AG20443 (cell line): ENCODE results near the gene PPP2R2C.
A peak's percentile ranks its signal among the peaks of the same experiment; 100 is the strongest.

ENCODE experiments used
- DNase-seq: peaks from one replicate; pipeline ENCODE4 v3.0.0; 2012; ENCODE audit warnings: low spot score, mixed read lengths

PPP2R2C gene

DNA sequence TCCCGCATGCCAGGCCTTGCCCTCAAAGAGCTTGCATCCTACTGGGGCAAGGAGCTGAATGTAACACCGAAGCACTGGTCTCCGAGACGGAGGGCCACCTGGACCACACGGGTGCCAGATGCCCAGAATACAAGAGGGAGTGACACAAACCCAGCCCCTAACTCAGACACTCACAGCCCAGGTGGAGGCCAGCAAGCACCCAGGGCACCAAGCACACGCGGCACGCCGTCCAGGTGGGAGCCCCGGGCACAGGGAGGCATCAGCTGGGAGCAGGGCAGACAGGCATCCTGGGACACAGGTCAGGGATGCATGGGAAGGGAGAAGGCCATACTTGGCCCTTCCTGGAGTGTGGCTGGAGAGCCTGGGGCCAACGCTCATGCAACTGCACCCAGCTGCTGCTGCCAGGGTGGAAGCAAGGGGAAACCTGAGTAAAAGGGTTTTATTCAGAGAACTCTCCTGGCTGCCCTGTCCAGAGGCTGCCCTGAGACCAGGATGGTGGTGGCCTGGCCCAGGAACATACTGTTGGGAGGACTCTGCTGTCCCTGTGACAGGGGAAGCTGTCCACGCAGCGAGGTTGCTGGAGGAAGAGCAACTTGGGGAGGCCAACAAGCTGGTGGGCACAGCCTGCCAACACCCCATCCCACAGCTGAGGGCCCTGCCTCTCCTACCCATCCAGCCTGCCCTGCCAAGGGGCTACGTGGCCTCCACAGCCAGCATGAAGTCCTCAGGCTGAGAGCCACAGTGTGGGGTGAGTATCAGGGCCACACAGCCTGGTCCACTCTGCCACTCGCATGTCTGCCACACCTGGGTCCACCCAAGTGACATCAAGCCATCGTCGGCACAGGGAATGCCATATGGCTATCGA is 22.2 kb upstream of the PPP2R2C start:
- DNase-seq: no peak

DNA sequence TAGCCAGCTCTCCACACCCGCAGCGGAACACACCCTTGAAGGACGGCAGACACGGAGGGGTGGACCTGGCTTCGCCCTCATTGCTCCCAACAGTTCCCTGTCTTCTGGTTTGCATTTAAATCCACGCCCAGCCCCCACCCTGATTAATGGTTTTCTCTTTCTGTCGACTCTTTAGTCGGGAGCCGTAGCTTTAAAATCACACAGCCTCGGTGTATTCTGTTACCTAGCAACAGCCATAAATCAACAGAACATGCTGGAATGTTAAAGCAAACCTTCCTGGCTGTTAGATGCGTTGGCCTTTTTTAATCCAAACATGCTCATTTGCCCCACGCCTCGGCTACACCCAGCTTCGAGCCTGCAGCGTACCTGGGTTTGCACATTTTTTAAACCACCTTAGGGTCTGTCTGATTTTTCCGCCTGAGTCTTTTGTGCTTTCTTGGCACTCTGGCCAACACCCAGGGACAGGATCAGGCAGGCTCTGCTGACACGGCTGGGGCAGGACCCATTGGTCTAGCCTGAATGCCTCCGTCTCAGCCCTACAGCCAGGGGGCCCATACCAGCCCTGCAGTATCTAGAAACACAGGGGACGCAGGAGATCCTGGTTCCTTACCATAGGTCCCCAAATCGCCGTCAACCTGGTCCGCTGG is 21.4 kb upstream of the PPP2R2C start:
- no peak for DNase-seq

DNA sequence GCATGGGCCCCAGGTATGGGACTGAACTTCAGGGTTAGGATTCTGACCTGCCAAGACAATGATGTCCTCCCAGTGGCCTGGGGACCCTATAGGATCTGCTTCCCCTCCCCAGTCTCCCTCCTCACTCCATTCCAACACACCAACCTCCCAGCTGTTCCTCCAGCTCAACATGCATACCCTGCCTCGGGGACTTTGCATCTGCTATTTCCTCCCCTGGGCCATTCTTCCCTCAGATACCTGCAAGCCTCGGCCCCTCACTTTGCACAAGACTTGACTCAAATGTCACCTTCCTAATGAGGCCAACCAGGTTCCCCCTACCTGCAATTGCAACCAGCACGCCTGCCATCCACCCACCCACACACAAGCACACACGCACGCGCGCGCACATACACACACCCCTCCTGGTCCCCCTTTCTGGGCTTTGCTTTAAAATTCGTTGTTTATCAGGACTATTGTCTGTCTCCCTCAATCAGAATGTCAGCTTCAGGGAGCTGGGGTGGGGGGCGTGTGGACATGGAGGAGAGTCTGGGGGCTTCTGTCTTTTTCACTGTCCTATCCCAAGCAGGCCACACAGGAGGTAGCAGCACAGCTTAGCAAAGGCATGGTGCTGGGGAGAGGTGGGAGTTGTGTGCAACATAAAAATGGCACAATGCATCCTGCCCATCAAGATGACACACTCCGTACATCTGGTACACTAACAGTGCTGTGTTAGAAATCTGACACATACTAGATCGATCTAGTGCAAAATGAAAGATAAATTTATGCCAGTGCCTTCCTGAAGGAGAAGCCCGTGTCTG is 20.6 kb upstream of the PPP2R2C start:
- no peak for DNase-seq

GRCh38 chr4:6492027-6492590 is 19.7 kb upstream of the PPP2R2C start:
- DNase-seq: no peak

DNA sequence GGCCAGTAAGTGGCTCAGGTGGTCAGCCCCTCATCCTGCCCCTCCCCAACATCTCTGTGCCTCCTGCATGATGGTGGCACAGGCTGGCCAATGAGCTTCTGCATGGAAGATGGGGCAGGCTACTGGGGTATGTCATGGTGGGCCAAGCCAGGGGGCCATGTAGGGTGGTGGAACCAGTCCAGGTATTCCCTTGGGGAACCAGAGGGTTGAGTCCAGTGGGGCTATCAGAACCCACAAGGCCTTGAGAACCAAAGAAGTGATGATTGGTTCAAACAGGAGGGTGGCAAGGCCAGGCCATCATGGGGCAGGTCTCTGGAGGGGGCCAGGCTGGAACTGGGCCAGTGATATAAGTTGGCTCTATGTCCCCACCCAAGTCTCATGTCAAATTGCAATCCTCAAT is 18.8 kb upstream of the PPP2R2C start:
- no peak for DNase-seq

- no peak for DNase-seq
These were observed 17.5 kb upstream of the PPP2R2C start for GRCh38 chr4:6489927-6490326.

- DNase-seq: no peak
These were observed 15.1 kb upstream of the PPP2R2C start for GRCh38 chr4:6487466-6487865.

- DNase-seq: no peak
These were observed 8.2 kb upstream of the PPP2R2C start for GRCh38 chr4:6480534-6481088.

- no peak for DNase-seq
These were observed 6.3 kb upstream of the PPP2R2C start for GRCh38 chr4:6478546-6479220.

- DNase-seq: no peak
These were observed 4.5 kb upstream of the PPP2R2C start for GRCh38 chr4:6476893-6477292.

GRCh38 chr4:6475492-6476020 is 3.1 kb upstream of the PPP2R2C start:
- DNase-seq: no peak

DNA sequence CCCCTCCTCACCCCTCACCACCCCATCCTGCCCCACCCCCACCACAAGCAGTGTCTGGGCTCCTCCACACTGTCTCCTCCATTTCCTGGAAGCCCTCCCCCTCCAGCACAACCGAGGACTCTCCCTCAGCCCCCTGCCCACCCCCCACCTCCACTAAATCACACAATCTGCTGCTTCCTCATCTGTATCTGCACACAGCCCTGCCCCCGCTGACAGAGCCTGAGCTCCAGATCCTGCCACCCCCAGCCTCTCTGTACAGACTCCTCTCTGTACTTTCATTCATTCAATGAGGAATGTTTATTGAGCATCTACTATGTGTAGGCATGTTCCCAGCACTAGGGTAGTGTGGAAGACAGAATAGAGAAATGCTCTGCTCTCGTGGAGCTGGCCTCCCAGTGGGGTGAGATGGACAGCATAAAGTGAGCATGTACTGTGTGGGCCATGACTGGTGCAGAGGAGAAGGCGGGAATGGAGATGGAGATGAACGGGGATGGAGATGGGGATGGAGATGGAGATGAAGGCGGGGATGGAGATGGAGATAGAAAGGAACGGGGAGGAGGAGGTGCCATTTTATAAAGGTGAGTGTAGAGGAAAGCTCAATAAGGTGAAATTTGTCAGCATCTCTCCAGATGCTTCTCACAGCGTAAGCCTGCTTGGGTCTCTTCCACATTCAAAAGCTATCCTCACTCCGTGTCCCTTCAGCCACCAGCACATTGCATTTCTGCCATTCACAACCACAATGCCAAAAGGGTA is 2.5 kb upstream of the PPP2R2C start:
- DNase-seq: no peak

GRCh38 chr4:6474053-6474568 is 1.7 kb upstream of the PPP2R2C start:
- DNase-seq: no peak

DNA sequence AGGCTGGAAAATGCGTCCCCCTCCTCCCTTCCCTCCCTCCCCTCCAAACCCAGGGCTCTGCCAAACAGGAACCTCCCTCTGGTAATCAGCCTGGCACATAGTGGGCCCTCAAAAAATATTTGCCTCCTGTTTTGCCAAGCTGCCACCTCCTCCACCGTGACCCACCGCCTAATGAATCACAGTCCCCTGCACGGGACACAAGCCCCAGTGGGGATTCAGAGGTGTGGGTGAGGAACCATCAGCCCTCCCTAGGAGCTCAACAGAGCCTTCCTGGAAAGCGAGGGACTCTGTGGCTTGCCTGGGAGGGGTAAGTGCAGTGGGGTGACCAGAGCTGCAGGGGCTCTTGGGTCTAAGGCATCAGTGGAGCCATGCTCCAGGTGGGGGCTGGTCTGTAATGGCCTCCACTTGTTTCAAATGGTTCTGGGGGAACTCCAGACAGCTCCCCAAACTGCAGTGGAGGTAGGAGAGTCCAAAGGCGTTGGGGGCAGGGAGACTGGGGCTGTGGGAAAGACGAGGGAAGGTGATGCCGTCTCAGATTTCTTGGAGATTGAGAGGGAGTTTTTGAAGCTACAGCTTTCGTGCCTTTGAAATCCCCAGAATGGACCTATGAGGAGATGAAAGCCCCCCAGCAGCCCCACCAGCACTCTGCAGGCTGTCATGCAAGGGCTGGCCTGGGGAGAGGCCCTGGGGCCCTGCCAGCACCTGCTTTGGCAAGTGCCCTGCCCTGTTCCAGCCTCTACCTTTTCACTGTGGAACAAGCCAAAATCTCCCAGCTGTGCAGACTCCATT is 1.0 kb upstream of the PPP2R2C start:
- DNase-seq: no peak

GRCh38 chr4:6472008-6472386 is 417 bp downstream of the PPP2R2C start:
- no peak for DNase-seq

DNA sequence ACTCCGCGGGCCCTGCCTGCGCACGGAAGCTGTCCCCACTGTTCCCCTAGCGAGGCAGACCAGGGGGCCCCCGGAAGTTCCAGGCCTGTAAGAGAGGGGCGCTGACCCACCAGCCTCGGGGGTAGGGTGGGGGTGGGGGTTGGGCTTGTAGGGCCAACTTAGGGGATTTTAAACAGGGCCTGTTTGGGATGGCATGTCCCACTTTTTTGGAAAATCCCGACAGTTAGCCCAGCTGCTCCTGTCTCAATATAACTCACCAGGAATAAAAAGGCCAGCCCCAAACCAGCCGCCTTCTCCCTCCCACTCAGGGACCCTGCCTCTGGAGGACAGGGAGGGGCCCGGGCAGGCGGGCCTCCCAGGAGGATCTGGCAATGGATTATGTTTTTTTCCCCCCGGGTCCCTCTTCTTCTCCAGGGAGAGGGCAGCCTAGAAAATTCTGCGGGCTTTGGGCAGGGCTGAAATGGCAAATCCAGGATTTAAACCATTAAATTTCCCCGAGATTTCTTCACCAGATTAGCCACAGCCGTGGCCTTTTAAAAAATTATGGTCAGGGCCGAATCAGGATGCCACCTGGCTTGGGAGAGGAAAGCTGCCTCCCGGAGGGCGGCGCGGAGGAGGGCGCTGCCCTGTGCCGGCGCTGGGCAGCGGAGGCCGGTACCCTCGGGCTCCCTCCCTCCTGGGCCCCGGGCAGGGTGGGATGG is 957 bp downstream of the PPP2R2C start:
- DNase-seq: no peak

DNA sequence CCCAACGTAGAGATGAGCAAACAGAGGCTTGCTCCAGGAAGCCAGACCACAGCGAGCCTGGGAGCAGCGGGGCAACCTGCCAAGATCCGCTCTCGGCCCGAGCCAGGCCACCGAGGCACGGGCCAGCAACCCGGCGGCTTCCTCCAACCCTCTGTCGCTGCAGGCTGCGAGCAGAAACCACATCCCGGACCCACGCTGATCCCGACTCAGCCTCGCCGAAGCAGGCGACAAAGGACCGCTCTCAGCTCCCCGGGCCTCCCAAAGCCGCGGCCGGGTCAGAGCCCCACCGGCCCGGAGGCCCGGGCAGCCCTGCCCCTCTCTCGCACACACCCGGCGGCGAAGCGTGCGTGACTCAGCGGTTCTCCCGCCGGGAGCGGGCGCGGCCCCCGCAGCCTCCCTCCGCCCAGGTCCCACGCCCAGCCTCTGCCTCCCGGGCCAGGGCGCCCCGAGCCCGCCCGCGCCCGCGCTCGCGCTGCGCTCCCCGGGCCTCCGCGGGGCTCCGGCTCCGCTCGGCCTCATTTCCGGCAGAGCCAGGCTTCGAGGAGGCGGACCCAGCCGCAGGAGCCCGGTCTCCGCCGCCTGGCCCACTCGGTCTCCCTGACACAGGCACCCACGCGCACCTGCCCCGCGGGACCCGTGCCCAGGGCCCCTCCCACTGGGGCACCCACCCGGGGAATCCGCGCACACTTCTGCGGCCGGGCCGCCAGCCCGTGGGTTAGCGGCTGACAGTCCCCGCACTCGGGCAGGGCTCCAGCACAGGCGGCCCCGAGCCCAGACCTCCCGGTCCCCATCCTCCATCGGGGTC is 1.7 kb downstream of the PPP2R2C start:
- DNase-seq: peak; percentile 84

DNA sequence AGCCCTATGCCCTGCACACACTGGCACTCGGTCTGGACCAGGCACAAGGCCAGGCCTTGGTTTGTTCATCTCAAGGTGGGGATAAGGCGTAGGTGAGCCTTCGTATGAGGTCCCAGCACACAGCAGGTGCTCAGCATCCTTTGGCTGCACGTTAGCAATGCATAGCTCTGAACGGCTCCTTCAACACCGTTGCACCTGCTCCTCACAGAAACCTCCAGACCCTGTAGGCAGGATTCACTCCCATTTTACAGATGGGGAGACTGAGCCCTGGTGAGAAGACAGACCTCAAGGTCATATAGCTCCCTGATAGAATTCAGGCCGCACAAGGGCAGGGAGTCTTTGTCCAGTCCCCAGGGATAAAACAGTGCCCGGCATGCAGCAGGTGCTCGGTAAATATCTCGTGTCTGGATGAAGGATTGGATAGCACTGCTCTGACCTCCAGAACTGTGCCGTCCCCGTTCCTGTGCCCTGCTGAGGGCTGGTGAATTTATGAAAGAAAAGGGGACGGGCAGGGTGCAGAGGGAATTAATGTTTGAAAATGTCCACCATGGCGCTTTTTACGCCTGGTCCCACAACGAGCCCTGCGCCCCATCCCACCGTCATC is 2.4 kb downstream of the PPP2R2C start:
- no peak for DNase-seq
